Measurements from ENCODE around the gene OMA1. TPM values are rescaled to one million over a fixed set of nuclear protein-coding genes. Genes with fewer than 3 reads are reported as not detected.

Gene OMA1
- polyA plus RNA-seq, 2 of the 4 experiments (the other 2 are of a cell fraction): 11.7 to 18.0 TPM

DNA sequence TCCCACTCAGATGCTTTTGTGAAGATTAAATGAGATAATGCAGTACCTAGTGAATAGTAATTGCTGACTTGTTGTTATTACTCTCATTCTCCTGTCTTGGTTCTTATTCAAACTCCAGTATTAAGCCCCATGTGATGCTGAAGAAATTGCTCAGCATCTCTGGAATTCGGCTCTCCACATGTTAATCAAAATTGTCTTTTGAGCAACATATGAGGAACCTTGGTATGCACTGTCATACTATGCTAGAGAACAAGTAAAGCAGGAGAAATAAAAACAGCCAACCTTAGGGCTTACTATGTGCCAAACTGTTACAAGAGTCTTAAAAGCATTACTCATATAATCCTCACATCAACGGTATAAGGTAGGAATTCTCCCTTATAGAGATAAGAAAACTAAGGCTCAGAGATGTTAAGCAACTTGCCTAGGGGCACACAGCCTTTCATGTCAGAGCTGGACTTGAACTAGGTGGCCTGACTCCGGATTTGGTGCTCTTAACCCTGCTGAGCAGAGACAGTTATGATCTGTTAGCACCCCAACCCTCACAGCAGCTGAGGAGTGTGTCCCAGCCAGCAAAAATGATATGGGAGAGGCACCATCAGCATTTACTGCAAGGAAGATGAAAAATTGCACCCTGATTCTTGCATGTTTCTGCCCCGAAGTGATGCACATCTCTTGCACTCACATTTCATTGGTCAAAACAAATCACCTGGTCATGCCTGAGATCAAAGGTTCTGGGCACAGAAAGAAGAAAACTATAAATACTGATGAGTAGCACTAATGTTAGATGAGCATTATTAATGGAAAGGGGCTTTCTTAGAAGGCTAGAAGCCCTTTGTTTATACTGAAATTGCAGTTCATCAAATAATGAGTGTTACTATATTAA lies 102.3 kb downstream of the OMA1 start:
- no peak overlapping the region for H3K4me3 ChIP-seq
- H3K9me3 ChIP-seq: no peaks in the 10 kb centered on the region
- H3K27ac ChIP-seq: no peak overlapping the region
- no peak for DNase-seq (ENCODE audit: low read depth in 1 of 2, low spot score in 1 of 2)
- WGBS (ENCODE audit: missing lambda C conversion rate): 2% methylated on average over 4 of the region's 4 CpGs
- no peaks in the 10 kb centered on the region for H3K4me1 ChIP-seq
- ChIA-PET POLR2A (no interaction called here), CTCF (no interaction called here)
- peak; percentile 24 for TF ChIP-seq MAFK (IDR thresholded peaks at IDR 0.05; ENCODE audit: partially characterized antibody)
- no peak for TF ChIP-seq KDM5A (IDR thresholded peaks at IDR 0.05)
- no peak for FAIRE-seq
- H3K4me2 ChIP-seq: no peak overlapping the region
- no peak for ATAC-seq

DNA sequence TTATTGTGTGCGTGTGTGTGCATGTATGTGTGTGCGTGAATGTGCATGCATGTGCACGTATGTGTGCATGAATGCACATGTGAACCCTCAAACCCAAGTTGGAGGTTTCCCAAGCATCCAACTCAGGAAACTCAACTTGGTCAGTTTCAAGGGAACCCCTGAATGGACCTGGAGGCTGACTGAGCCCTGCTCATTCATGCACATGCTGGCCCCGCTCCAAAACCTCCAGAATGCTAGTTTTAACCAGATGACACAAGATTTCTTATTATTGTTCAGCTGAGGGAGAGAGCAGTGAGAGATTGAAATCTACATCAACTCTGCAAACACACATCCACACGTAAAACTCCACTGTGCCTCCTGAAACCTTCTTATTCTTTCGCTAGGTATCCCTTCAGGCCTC lies 104.4 kb downstream of the OMA1 start:
- no peak overlapping the region for H3K27ac ChIP-seq
- POLR2A ChIA-PET: no interaction called here
- H3K4me2 ChIP-seq: no peak overlapping the region
- CTCF ChIA-PET: no interaction called here
- H3K4me1 ChIP-seq: no peaks in the 10 kb centered on the region
- 43% methylated on average over 6 of the region's 6 CpGs for WGBS (ENCODE audit: missing lambda C conversion rate)
- ATAC-seq: no peak
- no peaks in the 10 kb centered on the region for H3K9me3 ChIP-seq
- no peak overlapping the region for H3K4me3 ChIP-seq
- FAIRE-seq: no peak
- DNase-seq (ENCODE audit: low read depth in 1 of 2, low spot score in 1 of 2): no peak
- TF ChIP-seq GATA3 (IDR thresholded peaks at IDR 0.05; ENCODE audit: borderline replicate concordance): no peak
- TF ChIP-seq ZFP36 (IDR thresholded peaks at IDR 0.05; ENCODE audit: borderline replicate concordance, partially characterized antibody): no peak
- TF ChIP-seq ELK1 (IDR thresholded peaks at IDR 0.05; ENCODE audit: low read depth, low read length): no peak
- no peak for TF ChIP-seq HOXB5 (CRISPR knock-in tag; IDR thresholded peaks at IDR 0.05)
- TF ChIP-seq HDAC2 (IDR thresholded peaks at IDR 0.05): no peak
- no peak for TF ChIP-seq ZNF302 (CRISPR knock-in tag; IDR thresholded peaks at IDR 0.05)
- TF ChIP-seq RCOR1 (IDR thresholded peaks at IDR 0.05; ENCODE audit: low read depth, low read length): no peak
- TF ChIP-seq SREBF2 (IDR thresholded peaks at IDR 0.05): no peak
- no peak for TF ChIP-seq NPAS2 (CRISPR knock-in tag; IDR thresholded peaks at IDR 0.05; ENCODE audit: borderline replicate concordance)
- TF ChIP-seq ATOH8 (CRISPR knock-in tag; IDR thresholded peaks at IDR 0.05; ENCODE audit: low read depth): no peak
- TF ChIP-seq EHMT2 (IDR thresholded peaks at IDR 0.05; ENCODE audit: low read depth): no peak
- TF ChIP-seq EHF (CRISPR knock-in tag; IDR thresholded peaks at IDR 0.05): no peak
- TF ChIP-seq TFCP2L1 (CRISPR knock-in tag; IDR thresholded peaks at IDR 0.05): no peak
- TF ChIP-seq, protein P1, sequence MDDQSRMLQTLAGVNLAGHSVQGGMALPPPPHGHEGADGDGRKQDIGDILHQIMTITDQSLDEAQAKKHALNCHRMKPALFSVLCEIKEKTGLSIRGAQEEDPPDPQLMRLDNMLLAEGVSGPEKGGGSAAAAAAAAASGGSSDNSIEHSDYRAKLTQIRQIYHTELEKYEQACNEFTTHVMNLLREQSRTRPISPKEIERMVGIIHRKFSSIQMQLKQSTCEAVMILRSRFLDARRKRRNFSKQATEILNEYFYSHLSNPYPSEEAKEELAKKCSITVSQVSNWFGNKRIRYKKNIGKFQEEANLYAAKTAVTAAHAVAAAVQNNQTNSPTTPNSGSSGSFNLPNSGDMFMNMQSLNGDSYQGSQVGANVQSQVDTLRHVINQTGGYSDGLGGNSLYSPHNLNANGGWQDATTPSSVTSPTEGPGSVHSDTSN (IDR thresholded peaks at IDR 0.05): no peak
- TF ChIP-seq FOSL2 (IDR thresholded peaks at IDR 0.05): no peak
- TF ChIP-seq FOSL2 (CRISPR knock-in tag; IDR thresholded peaks at IDR 0.05): no peak
- no peak for TF ChIP-seq RARB (CRISPR knock-in tag; IDR thresholded peaks at IDR 0.05)
- TF ChIP-seq SMC3 (IDR thresholded peaks at IDR 0.05): no peak
- TF ChIP-seq POLR2A (IDR thresholded peaks at IDR 0.05; ENCODE audit: low read length): no peak
- TF ChIP-seq CHD4 (IDR thresholded peaks at IDR 0.05; ENCODE audit: borderline replicate concordance): no peak

- ChIA-PET POLR2A (no interaction called here), CTCF (no interaction called here)
- WGBS (ENCODE audit: missing lambda C conversion rate): 67% methylated on average over 10 of the region's 10 CpGs
- Histone ChIP-seq H3K27ac (no peak overlapping the region), H3K9me3 (no peaks in the 10 kb centered on the region), H3K4me2 (no peak overlapping the region), H3K4me3 (no peak overlapping the region), H3K4me1 (no peaks in the 10 kb centered on the region)
- DNase-seq (ENCODE audit: low read depth in 1 of 2, low spot score in 1 of 2) (no peak), ATAC-seq (no peak), FAIRE-seq (no peak)
- TF ChIP-seq ELK1 (IDR thresholded peaks at IDR 0.05; ENCODE audit: low read depth, low read length) (no peak), NFE2L2 (conservative IDR thresholded peaks at IDR 0.05; ENCODE audit: low read length) (no peak)
Observed at GRCh38 chr1:58441699-58442098, 104.8 kb downstream of the OMA1 start.

Data from A549 (cell line).